Gastrocnemius medialis (tissue), 4 donors: ENCODE data around the gene EGFR.

Experiments used
- CTCF ChIP-seq, 5 experiments: fragments of 450-650 bp in 3 of 5; fragments of 200-600 bp in 2 of 5; sonication (generic) in 2 of 5; IDR thresholded peaks in 4 of 5; conservative IDR thresholded peaks in 1 of 5; 1 replicate in 4 of 5; 2 replicates in 1 of 5; pipeline ENCODE4 v1.5.1; 2016 to 2019; ENCODE audit warnings: antibody characterized with exemption in 5 of 5, mild to moderate bottlenecking in 3 of 5, moderate library complexity in 3 of 5
- POLR2A ChIP-seq, 2 donors: fragments of 450-650 bp; IDR thresholded peaks; one replicate each; pipeline ENCODE4 v1.6.1; 2017; ENCODE audit warnings: antibody characterized with exemption in 2 of 2, mild to moderate bottlenecking in 2 of 2, moderate library complexity in 2 of 2

- TF ChIP-seq POLR2A (IDR thresholded peaks at IDR 0.05) (no peak), CTCF (IDR thresholded peaks at IDR 0.05 in 4 of 5, conservative IDR thresholded peaks at IDR 0.05 in 1 of 5) (no peak)
Observed at GRCh38 chr7:55036950-55037736, 18.3 kb downstream of the EGFR start.
